Hepatocyte (in vitro differentiated cells): Measurements from ENCODE around the gene PEA15. TPM values are rescaled to one million over a fixed set of nuclear protein-coding genes. Genes with fewer than 3 reads are reported as not detected.

ENCODE experiments used
- DNase-seq: peaks from one replicate; pipeline ENCODE4 v3.0.0-alpha.2; 2016; ENCODE audit warnings: low spot score
- H2AFZ ChIP-seq: fragments of 200-600 bp; sonication (generic); 2 replicates; pipeline ENCODE4 v1.6.0; 2016; ENCODE audit warnings: antibody characterized with exemption, mild to moderate bottlenecking
- H3K27ac ChIP-seq: fragments of 200-600 bp; sonication (generic); 2 replicates; pipeline ENCODE4 v1.5.1; 2016; ENCODE audit warnings: mild to moderate bottlenecking
- H3K27me3 ChIP-seq: fragments of 200-600 bp; sonication (generic); 2 replicates; pipeline ENCODE4 v1.6.1; 2016
- H3K36me3 ChIP-seq: fragments of 200-600 bp; sonication (generic); replicated peaks from 2 replicates; pipeline ENCODE4 v1.5.1; 2016; ENCODE audit warnings: low read depth; ENCODE audit not compliant: insufficient read depth
- H3K4me1 ChIP-seq: fragments of 200-600 bp; sonication (generic); 2 replicates; pipeline ENCODE4 v1.5.1; 2016; ENCODE audit warnings: mild to moderate bottlenecking, moderate library complexity; ENCODE audit not compliant: insufficient read depth
- H3K4me2 ChIP-seq: fragments of 200-600 bp; sonication (generic); 2 replicates; pipeline ENCODE4 v1.6.0; 2016
- H3K4me3 ChIP-seq: fragments of 200-600 bp; sonication (generic); 2 replicates; pipeline ENCODE4 v1.5.1; 2016; ENCODE audit warnings: mild to moderate bottlenecking
- H3K79me2 ChIP-seq: fragments of 200-600 bp; sonication (generic); 2 replicates; pipeline ENCODE4 v1.6.0; 2017; ENCODE audit warnings: mild to moderate bottlenecking
- H3K9me2 ChIP-seq: fragments of 200-600 bp; sonication (generic); replicated peaks from 2 replicates; pipeline ENCODE4 v1.6.0; 2017; ENCODE audit warnings: mild to moderate bottlenecking; ENCODE audit not compliant: insufficient read depth
- H3K9me3 ChIP-seq: fragments of 200-600 bp; sonication (generic); 2 replicates; pipeline ENCODE4 v1.5.1; 2016; ENCODE audit warnings: low read depth, mild to moderate bottlenecking
- H4K20me1 ChIP-seq: fragments of 200-600 bp; sonication (generic); 2 replicates; pipeline ENCODE4 v1.6.0; 2016; ENCODE audit warnings: mild to moderate bottlenecking; ENCODE audit not compliant: insufficient read depth, poor library complexity, severe bottlenecking
- EZH2 ChIP-seq: fragments of 200-600 bp; sonication (generic); IDR thresholded peaks from 2 replicates; pipeline ENCODE4 v1.6.1; 2016; ENCODE audit warnings: antibody characterized with exemption, mild to moderate bottlenecking, borderline replicate concordance
- EZH2phosphoT487 ChIP-seq: fragments of 200-600 bp; sonication (generic); IDR thresholded peaks from one replicate; pipeline ENCODE4 v1.6.1; 2018; ENCODE audit warnings: antibody characterized with exemption, mild to moderate bottlenecking, low read depth, moderate library complexity; ENCODE audit not compliant: unreplicated experiment, severe bottlenecking
- WGBS: methylation state at CpG from one replicate; pipeline ENCODE4 v1.1.6; 2016; ENCODE audit warnings: low lambda C conversion rate; ENCODE audit errors: missing lambda C conversion rate; 5-methylcytosine and 5-hydroxymethylcytosine counted together
- polyA plus RNA-seq: library from polyadenylated mRNA; unstranded; fragments of >200 nt; fragmentation: Nextera tagmentation; extraction: Ambion mirVana; gene quantifications from 2 replicates; pipeline ENCODE4 v1.2.1, GENCODE V29; 2016
- total RNA-seq: library from RNA; depleted of rRNA; stranded (reverse); fragments of >200 nt; gene quantifications from 2 replicates; pipeline ENCODE4 v1.2.3, GENCODE V29; 2014
- TF ChIP-seq, protein P1 (sequence below): fragments of 200-600 bp; sonication (generic); IDR thresholded peaks from 2 replicates; pipeline ENCODE4 v1.5.1; 2016; ENCODE audit warnings: antibody characterized with exemption, mild to moderate bottlenecking; ENCODE audit not compliant: poor library complexity

The PEA15 gene
- total and polyA plus RNA-seq, 2 experiments from 2014 or later = 61.1 to 62.0 TPM

DNA sequence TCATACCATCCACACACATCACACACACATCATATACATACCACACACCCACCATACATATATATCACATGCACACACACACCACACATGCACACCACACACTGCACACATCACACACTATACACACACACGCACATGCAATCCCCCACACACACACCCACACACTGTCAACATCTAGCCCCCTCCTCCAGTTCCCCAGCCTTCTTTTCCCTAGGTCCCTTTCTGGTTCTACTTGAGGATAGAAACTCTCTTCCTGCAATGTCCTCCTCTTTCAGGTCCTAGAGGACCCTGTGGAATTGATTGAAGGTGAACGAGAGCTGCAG lies 10.5 kb upstream of the PEA15 start:
- H3K9me3 ChIP-seq = no peaks in the 10 kb centered on the region
- no peak for DNase-seq
- TF ChIP-seq, protein P1, sequence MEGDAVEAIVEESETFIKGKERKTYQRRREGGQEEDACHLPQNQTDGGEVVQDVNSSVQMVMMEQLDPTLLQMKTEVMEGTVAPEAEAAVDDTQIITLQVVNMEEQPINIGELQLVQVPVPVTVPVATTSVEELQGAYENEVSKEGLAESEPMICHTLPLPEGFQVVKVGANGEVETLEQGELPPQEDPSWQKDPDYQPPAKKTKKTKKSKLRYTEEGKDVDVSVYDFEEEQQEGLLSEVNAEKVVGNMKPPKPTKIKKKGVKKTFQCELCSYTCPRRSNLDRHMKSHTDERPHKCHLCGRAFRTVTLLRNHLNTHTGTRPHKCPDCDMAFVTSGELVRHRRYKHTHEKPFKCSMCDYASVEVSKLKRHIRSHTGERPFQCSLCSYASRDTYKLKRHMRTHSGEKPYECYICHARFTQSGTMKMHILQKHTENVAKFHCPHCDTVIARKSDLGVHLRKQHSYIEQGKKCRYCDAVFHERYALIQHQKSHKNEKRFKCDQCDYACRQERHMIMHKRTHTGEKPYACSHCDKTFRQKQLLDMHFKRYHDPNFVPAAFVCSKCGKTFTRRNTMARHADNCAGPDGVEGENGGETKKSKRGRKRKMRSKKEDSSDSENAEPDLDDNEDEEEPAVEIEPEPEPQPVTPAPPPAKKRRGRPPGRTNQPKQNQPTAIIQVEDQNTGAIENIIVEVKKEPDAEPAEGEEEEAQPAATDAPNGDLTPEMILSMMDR = no peak
- TF ChIP-seq EZH2 (no peak), EZH2phosphoT487 (no peak)
- H3K4me1 ChIP-seq = peaks cover 10% of the 10 kb centered on the region
- H3K9me2 ChIP-seq = no peaks in the 10 kb centered on the region
- H2AFZ ChIP-seq = no peak overlapping the region
- WGBS = 74% methylated on average over 2 of the region's 2 CpGs
- H3K27ac ChIP-seq = no peak overlapping the region
- H3K4me2 ChIP-seq = no peak overlapping the region
- no peaks in the 10 kb centered on the region for H3K79me2 ChIP-seq
- H4K20me1 ChIP-seq = no peaks in the 10 kb centered on the region
- H3K4me3 ChIP-seq = no peak overlapping the region
- no peaks in the 10 kb centered on the region for H3K36me3 ChIP-seq
- no peaks in the 10 kb centered on the region for H3K27me3 ChIP-seq

DNA sequence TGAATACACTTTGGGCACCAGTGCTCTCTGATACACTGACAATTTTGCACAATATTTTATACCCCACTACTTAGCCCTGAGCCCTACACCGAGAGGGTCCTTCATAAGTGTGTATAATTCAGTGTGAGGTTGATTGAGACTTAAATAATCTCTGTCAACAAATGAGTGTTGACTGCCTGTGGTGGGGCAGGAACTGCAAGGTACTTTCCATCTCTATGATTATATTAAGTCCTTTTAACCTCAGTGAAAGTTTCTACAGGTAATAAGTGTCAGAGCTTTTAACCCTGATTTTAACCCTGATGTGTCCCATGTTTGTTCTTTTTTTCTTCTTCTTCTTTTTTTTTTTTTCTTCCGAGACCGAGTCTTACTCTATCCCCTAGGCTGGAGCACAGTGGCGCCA lies 9.0 kb upstream of the PEA15 start:
- Histone ChIP-seq H3K79me2 (no peaks in the 10 kb centered on the region), H3K27ac (no peak overlapping the region), H4K20me1 (no peaks in the 10 kb centered on the region), H3K36me3 (no peaks in the 10 kb centered on the region), H3K27me3 (no peaks in the 10 kb centered on the region), H3K9me2 (no peaks in the 10 kb centered on the region), H3K9me3 (no peaks in the 10 kb centered on the region), H3K4me1 (peaks cover 4% of the 10 kb centered on the region), H3K4me3 (no peak overlapping the region), H3K4me2 (no peak overlapping the region), H2AFZ (no peak overlapping the region)
- 83% methylated on average over 4 of the region's 4 CpGs for WGBS
- no peak for TF ChIP-seq EZH2
- TF ChIP-seq, protein P1 = no peak
- no peak for TF ChIP-seq EZH2phosphoT487
- no peak for DNase-seq

DNA sequence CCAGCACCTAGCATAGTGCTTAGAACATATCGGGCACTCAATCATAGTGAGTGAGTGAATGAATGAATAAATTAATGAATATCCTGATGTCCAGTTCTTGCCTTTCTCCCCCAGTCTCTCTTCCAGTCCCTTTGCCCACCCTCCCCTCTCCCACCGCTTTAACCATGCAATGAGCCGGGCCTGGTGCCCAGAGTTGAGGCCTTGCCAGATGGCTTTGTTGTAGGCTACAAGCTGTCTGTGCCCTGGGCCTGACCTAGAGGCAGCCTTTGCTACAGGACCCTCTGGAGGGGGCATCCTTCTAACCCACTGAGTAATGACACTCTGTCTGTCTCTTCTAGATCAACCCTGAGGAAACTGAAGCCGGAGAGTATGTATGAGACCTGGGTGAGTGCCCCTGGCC lies 8.0 kb upstream of the PEA15 start:
- TF ChIP-seq, protein P1 = no peak
- TF ChIP-seq EZH2 = no peak
- no peak for TF ChIP-seq EZH2phosphoT487
- Histone ChIP-seq H3K36me3 (no peaks in the 10 kb centered on the region), H3K4me3 (no peak overlapping the region), H3K79me2 (no peaks in the 10 kb centered on the region), H3K4me1 (peaks cover 4% of the 10 kb centered on the region), H2AFZ (no peak overlapping the region), H4K20me1 (no peaks in the 10 kb centered on the region), H3K27me3 (no peaks in the 10 kb centered on the region), H3K27ac (no peak overlapping the region), H3K9me3 (no peaks in the 10 kb centered on the region), H3K9me2 (no peaks in the 10 kb centered on the region), H3K4me2 (no peak overlapping the region)
- no peak for DNase-seq
- 94% methylated on average over 4 of the region's 4 CpGs for WGBS

DNA sequence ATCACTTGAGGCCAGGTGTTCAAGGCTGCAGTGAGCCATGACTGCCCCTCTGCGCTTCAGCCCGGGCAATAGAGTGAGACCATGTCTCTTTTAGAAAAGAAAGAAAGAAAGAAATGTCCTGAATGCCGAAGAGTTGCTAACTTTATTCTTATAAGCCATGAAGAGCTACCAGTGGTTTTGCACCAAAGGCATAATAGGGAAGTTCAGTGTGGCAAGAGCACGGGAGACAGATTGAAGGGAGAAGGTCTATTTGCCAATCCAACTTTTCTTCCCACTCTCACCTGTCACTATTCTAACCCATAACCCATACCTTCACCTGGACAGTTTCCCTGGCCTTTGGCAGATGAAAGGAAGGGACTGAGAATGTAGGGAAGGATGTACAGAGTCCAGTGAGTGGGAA lies 4.4 kb upstream of the PEA15 start:
- Histone ChIP-seq H3K9me3 (no peaks in the 10 kb centered on the region), H2AFZ (no peak overlapping the region), H3K4me3 (no peak overlapping the region), H3K36me3 (no peaks in the 10 kb centered on the region), H3K79me2 (no peaks in the 10 kb centered on the region), H3K4me2 (no peak overlapping the region), H3K27ac (no peak overlapping the region), H3K4me1 (peaks cover 4% of the 10 kb centered on the region), H3K27me3 (no peaks in the 10 kb centered on the region), H3K9me2 (no peaks in the 10 kb centered on the region), H4K20me1 (no peaks in the 10 kb centered on the region)
- TF ChIP-seq, protein P1 = no peak
- TF ChIP-seq EZH2phosphoT487 (no peak), EZH2 (no peak)
- 97% methylated on average over 4 of the region's 4 CpGs for WGBS
- no peak for DNase-seq
